DMS 273 (cell line): ENCODE data around the gene CACNA2D3.

Experiments used
- DNase-seq: peaks from one replicate; lab custom pipeline; 2025; ENCODE audit not compliant: unreplicated experiment; lab: John Stamatoyannopoulos, UW

CACNA2D3 gene

GRCh38 chr3:54168451-54168850 lies 46.1 kb downstream of the CACNA2D3 start:
- DNase-seq: no peak

DNA sequence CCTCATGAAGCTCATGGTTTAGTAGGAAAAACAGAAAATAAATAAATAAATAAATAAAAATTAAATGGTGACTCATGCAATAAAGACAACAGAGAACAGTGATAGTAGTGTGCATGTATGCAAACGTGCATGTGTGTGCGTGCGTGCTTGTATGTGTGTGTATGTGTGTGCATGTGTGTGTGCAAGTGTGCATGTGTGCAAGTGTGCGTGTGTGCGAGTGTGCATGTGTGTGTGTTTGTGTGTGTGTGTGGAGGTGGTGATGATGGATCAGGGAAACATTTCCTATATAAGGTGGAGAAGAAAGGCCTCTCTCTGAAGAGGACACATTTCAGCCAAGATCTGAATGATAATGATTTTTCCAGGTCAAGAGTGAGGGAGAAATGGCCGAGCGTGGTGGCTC lies 47.2 kb downstream of the CACNA2D3 start:
- no peak for DNase-seq

DNA sequence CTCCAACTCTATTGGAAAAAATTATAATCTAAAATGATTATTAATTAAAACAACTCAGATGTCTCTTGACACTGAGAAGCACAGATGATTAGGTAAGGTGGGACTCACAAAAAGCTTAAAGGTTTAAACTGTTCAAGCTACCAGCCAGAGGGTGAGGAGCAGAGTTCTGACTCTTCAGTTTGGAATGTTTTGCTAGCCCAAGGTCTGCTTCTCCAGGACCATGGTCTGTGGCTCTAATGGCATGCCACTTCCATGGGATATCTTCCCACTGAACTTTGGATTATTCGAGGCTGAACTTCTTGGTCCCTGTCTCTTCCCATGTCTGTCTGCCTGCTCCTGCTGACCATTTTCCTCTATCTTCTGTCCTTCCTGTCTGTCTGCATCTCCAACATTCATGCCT lies 49.2 kb downstream of the CACNA2D3 start:
- DNase-seq: no peak

DNA sequence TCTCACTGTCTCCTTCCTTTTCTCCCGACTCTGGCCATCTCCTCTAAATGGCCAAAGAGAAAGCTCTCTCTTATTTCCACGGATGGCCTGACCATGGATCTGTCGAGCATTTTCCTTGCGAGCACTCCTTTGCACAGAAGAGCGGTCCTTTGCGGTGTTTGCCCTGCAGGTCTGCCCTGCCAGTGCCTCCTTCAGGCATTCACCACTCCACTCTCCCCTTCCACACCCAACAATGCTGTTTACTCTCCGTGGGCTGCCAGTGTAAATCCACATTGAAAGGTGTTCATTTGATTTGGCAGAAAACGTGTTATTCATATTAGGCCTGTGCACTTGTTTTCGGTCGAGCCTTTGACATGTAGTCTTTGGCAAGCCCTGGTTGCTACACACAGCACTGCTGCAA lies 49.6 kb downstream of the CACNA2D3 start:
- no peak for DNase-seq

DNA sequence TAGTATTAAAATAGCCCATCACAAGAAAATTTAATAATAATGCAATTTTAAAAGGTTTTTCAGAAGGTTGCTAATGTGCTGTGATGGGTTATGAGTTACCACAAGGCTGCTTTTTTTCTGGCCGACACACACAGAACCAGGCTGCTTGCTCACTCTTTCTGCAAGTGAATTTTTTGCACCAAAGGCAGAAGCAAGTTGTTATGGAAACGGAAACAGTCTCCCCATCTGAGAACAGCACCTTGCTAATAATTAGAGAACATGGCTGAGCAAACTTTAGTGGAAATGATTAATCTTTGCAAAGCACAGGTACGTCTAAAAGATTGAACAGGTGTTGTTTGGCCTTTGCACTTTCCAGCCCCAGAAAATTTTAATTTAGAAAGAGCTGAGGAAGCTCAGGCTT lies 51.0 kb downstream of the CACNA2D3 start:
- DNase-seq: no peak

DNA sequence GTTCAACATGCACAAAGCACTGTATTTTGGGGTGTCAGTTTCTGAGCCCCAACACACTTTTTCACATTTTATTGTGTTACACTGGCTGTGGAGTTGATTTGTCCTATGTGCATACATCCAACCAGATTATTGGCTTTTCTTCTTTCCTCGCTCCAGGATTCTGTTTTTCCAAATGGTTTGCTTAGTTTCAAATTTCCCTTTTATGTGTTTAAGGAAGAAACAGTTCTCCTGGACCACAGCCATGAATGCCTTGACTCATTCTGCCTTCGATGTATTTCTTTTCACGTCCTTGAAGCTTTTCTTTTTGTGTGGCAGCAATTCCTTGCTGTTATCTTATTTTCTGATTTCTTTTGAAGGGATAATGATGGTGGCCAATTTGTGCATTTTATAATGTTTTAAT lies 53.8 kb downstream of the CACNA2D3 start:
- no peak for DNase-seq

GRCh38 chr3:54177816-54178215 lies 55.5 kb downstream of the CACNA2D3 start:
- no peak for DNase-seq

- DNase-seq: no peak
These were observed 56.0 kb downstream of the CACNA2D3 start for GRCh38 chr3:54178376-54178775.

- DNase-seq: no peak
These were observed 58.6 kb downstream of the CACNA2D3 start for GRCh38 chr3:54180921-54181320.

GRCh38 chr3:54182242-54182641 lies 59.9 kb downstream of the CACNA2D3 start:
- no peak for DNase-seq

GRCh38 chr3:54185740-54186139 lies 63.4 kb downstream of the CACNA2D3 start:
- DNase-seq: no peak

- DNase-seq: peak; percentile 59
These were observed 65.9 kb downstream of the CACNA2D3 start for GRCh38 chr3:54188176-54188791.

DNA sequence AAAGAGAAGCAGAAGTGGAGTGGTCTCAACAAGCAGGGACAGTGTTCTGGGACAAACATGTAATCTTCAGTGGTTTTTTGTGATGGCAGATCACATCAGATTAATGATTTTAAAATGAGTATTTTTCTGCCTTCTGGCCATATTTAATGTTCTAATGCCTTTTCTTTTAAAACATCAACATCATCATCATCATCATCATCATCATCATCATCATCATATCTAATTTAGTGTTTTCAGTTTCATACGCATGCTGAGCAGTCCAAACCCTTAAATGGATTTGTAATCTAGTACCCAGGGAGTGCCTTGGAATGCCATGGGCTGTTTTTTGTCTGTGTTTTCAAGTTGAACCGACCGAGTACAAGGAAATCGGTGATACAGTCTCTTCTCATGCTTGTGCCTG lies 68.9 kb downstream of the CACNA2D3 start:
- no peak for DNase-seq

DNA sequence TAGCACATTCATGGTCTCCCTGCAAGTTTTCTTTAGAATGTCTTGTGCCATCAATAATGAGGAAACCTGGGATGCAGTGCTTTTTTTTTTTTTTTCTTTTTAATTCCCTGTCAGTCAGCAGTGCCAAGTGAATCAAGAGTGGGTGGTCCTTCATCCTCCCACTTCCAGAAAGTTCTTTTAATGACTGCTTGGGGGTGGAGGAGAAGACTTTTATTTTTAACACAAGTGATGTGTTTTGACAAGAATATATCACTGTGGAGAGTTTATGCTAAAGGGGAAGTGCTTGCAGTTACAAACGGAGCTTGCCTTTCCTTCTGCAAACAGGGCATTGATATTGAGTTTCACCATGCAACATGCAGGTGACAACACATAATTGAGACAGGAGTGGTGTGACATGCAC lies 69.7 kb downstream of the CACNA2D3 start:
- no peak for DNase-seq

DNA sequence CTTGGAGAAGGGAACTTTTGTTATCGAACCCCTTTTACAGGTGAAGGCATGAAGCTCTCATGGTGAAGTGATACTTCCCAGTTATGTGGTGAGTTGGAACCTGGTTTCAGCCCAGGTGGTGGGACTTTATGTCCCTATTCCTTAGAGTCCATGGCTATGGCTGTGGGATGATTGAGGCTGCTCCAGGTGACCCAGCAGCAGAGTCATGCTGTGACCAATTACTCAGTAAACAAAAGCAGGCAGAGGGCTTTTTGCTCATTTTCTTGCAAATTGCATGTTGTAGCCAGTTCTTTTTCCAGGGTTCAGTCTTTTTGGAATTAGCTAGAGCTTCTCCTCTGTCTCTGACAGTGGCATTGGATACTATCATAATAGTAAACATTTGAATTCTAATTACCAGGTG lies 70.7 kb downstream of the CACNA2D3 start:
- DNase-seq: no peak

DNA sequence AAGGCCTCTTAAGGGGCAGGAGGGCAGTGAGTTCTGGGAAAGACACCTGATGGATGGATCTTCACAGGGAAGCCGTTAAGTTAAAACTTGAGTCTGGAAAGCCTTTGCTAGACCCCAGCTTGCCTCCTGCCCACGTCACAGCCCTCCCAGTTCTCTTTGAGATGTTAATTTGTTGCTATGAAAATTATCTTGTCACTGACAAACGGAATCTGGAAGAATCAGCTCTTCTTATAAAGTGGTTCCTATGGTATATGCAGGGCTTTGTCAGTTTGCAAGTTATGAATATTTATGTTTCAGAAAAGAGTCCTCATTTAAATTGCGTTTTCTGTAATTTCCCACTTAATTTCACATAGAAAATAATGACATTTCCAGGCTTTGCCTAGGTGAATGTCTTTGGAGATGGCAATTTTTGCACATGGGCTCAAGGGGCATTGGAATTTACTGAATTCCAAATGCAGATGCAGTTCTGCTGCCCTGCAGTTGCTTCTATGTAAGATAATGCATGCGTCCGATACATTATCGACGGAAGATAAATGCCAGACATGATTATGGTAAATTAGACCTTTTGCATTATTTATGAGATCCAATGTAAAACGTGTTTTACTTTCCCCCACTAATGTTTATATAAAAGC lies 74.1 kb downstream of the CACNA2D3 start:
- no peak for DNase-seq

DNA sequence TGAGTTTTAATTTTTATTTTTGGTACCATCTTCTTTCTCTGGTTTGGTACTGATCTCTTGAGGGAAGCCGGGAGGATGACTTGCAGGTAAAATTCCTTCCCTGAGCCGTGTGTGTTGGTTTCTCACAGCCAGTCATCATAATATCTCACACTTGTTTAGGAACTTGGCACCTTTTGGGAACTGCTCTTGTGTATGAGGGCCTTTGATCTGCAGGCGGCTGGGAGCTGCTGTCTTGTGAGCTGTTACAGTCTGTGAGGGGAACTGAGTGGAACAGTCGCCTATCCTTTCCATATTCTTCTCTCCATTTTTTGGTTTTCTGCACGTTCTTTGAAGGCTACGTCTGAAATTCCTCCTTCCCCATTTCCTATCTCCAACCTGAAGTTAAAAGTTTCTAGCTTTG lies 75.2 kb downstream of the CACNA2D3 start:
- DNase-seq: no peak

DNA sequence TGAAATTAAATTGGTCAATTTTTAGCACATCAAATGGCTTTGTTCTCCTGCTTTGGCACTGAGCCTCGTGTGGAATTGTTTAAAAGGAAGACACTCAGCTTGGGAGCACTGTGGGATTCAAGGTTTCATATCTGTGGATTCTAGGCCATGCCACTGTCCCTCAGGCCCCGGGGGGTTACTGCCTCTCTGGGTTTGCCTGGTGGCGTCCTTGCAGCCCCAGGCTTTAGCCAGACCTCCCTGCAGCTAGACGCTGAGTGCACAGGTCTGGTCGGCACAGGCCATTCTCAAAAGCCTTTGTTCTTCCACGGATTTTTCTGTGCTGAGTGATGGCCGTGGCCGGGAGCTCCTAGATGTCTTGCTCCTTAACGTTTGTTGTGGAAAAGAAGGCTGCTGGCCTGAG lies 76.2 kb downstream of the CACNA2D3 start:
- DNase-seq: no peak

DNA sequence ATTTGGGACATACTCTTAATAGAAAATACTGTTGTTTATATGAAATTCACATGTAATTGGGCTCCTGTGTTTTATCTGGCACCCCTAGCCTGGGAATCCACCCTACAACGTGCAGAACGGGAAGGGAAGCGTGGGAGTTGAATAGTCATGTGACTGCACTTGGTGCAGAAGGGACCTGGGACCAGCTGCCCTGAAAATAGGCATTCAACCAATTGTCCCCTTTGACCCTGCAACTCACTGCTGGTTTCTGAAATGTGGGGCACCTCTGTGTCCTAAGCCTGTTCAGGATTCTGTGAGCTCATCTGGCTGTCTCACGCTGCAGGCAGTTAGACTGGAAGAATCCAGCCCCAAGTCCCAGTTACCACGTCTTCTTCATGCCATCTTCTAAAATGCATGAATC lies 79.7 kb downstream of the CACNA2D3 start:
- no peak for DNase-seq

DNA sequence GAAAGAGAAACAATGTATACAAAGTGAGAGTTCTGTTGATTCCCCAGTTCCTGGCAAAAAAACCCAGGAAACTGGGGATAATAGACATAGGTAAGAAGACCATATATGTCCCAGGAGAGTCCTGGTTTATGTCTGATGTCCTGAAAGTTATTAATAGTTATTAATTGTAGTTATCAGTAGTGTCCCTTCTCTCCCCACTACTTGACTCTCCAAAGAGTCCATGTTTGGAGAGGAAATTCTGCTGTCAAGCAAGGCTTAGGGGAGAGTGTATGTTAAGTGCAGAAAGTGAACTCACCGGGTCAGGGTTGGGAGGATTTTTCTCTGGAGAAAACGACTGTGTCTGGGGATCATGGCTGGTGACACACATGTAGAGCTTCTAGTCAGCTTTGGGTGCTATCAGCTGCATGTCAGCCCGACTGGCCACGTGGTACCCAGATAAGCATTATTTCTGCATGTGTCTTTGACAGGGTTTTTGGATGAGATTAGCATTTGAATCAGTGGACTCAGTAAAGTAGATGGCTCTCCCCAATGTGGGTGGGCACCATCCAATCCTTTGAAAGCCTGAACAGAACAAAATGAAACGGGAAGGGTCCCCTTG lies 80.4 kb downstream of the CACNA2D3 start:
- no peak for DNase-seq

DNA sequence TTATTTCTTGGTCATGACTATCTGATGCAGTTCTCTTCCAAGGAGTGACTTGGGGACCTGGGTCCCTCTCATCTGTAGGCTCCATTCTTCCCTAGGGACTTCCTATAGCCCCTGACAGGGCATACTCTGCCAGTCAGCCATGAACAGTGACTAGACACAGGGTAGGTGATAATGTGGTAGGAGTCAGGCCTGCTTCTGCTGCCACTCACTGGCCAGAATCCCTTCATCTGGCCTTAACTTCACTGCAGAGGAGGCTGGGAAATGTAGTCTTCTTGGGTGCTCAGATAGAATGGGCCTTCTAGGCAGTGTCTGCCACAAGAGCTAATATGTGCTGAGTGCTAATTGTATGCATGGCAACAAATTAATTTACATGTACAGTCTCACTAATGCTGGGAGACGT lies 84.5 kb downstream of the CACNA2D3 start:
- DNase-seq: peak; percentile 7

DNA sequence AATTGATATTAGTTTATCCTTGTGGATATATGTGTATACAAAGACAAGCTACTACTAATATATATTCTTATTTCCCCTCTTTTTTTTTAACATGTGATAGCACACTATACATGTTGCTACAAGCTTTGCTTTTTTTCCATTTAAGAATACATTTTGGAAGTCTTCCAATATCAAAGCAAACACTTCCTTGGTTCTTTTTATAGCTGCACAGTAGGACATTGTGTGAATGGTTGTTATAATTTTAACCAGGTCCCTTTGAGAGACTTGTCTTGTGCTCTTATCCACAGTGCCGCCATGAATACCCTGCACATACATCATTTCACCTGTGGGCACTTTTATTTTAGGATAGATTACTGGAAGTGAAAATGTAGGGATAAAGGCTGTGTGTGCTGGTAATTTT lies 88.7 kb downstream of the CACNA2D3 start:
- no peak for DNase-seq

- DNase-seq: no peak
These were observed 90.4 kb downstream of the CACNA2D3 start for GRCh38 chr3:54212723-54213122.
